ENCODE data around the gene LCMT1. TPM values are rescaled to one million over a fixed set of nuclear protein-coding genes. Genes with fewer than 3 reads are reported as not detected.
A peak's percentile ranks its signal among the peaks of the same experiment; 100 is the strongest.

The LCMT1 gene
- total RNA-seq, 2 donors from 2014 or later, result 52.3 to 52.5 TPM

- Histone ChIP-seq H3K9me3 (no peaks in the 10 kb centered on the region), H3K36me3 (no peaks in the 10 kb centered on the region), H3K4me3 (no peak overlapping the region), H3K4me1 (no peaks in the 10 kb centered on the region), H3K27me3 (no peaks in the 10 kb centered on the region), H3K27ac (no peak overlapping the region)
- TF ChIP-seq, protein P1, sequence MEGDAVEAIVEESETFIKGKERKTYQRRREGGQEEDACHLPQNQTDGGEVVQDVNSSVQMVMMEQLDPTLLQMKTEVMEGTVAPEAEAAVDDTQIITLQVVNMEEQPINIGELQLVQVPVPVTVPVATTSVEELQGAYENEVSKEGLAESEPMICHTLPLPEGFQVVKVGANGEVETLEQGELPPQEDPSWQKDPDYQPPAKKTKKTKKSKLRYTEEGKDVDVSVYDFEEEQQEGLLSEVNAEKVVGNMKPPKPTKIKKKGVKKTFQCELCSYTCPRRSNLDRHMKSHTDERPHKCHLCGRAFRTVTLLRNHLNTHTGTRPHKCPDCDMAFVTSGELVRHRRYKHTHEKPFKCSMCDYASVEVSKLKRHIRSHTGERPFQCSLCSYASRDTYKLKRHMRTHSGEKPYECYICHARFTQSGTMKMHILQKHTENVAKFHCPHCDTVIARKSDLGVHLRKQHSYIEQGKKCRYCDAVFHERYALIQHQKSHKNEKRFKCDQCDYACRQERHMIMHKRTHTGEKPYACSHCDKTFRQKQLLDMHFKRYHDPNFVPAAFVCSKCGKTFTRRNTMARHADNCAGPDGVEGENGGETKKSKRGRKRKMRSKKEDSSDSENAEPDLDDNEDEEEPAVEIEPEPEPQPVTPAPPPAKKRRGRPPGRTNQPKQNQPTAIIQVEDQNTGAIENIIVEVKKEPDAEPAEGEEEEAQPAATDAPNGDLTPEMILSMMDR (IDR thresholded peaks at IDR 0.05), result no peak
- DNase-seq (ENCODE audit: low spot score), result no peak
Observed at GRCh38 chr16:25097276-25097975, 14.1 kb upstream of the LCMT1 start.

DNA sequence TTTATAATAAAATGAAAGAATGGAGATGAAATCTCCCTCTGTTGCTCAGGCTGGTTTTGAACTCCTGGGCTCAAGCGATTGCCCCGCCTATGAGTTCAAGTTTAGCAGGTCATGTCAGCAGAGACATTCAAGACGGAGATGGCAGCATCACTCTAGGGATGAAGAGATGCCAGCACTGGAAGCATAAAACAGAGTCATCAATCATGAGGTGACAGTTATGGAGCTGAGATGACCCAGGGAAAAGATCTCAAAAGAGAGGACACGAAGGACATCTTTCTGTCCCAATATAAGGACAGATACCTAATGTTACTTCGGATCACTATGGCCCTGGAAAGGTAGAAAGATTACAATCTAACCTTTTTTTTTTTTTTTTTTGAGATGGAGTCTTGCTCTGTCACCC lies 11.0 kb upstream of the LCMT1 start:
- no peaks in the 10 kb centered on the region for H3K4me1 ChIP-seq
- TF ChIP-seq, protein P1 (IDR thresholded peaks at IDR 0.05), result no peak
- no peak for DNase-seq (ENCODE audit: low spot score)
- no peak overlapping the region for H3K4me3 ChIP-seq
- H3K27ac ChIP-seq, result no peak overlapping the region
- H3K27me3 ChIP-seq, result no peaks in the 10 kb centered on the region
- no peaks in the 10 kb centered on the region for H3K9me3 ChIP-seq
- no peaks in the 10 kb centered on the region for H3K36me3 ChIP-seq

- peaks cover 0 to 29% of the 10 kb centered on the region in 2 donors for H3K4me1 ChIP-seq
- TF ChIP-seq, protein P1 (IDR thresholded peaks at IDR 0.05), result peak in 1 of 2 donors; percentile 51
- H3K4me3 ChIP-seq, result peak overlapping the region; percentile 66 to 90
- H3K27ac ChIP-seq, result peak overlapping the region; percentile 90 to 93
- DNase-seq (ENCODE audit: low spot score), result peak; percentile 98
- no peaks in the 10 kb centered on the region for H3K27me3 ChIP-seq
- H3K36me3 ChIP-seq, result no peaks in the 10 kb centered on the region
- H3K9me3 ChIP-seq, result no peaks in the 10 kb centered on the region
Observed at GRCh38 chr16:25106567-25107465, 4.7 kb upstream of the LCMT1 start.

DNA sequence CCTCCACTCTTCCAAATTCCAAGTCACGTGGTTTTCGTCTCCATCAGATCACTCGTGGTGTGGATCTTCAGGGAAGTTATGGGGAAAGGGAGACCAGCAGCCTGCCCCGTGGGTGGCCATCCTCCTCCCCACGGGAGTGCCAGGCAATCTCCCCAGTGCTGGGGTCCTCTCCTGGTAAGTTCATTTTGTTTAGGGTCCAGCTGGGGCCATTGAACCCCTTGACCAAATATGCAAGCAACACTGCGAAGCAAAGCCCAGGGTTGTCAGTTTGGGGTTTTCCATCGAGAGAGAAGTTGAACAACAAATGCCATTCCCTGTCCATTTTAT lies 4.1 kb upstream of the LCMT1 start:
- Histone ChIP-seq H3K4me1 (peaks cover 0 to 36% of the 10 kb centered on the region in 2 donors), H3K27me3 (no peaks in the 10 kb centered on the region), H3K36me3 (no peaks in the 10 kb centered on the region), H3K27ac (peak overlapping the region; percentile 90 to 93), H3K4me3 (peak overlapping the region; percentile 66 to 90), H3K9me3 (no peaks in the 10 kb centered on the region)
- TF ChIP-seq, protein P1 (IDR thresholded peaks at IDR 0.05), result no peak
- no peak for DNase-seq (ENCODE audit: low spot score)

DNA sequence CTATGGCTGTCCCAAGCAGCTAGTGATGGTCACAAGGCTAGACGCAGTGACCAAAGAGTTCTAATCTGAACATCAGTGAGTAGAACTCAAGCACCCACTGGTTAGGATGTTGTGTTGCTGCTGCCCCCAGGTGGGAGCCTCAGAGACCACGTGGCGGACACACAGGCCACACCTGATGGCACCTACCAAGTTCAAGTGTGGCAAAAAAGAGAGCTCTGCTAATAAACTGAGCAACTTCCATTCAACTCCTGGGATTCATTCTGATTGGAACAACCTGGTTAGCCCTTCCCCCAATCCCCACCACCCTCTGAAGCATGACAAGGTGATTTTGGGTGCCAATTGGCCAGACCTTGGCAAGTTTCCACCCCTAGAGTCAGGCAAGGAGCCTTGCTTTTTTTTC lies 3.5 kb upstream of the LCMT1 start:
- Histone ChIP-seq H3K4me3 (no peak overlapping the region), H3K9me3 (no peaks in the 10 kb centered on the region), H3K27me3 (no peaks in the 10 kb centered on the region), H3K4me1 (peaks cover 0 to 40% of the 10 kb centered on the region in 2 donors), H3K36me3 (no peaks in the 10 kb centered on the region), H3K27ac (peak overlapping the region; percentile 90 to 93)
- DNase-seq (ENCODE audit: low spot score), result no peak
- TF ChIP-seq, protein P1 (IDR thresholded peaks at IDR 0.05), result no peak
